ENCODE measurements around the gene TIMM13. TPM values are rescaled to one million over a fixed set of nuclear protein-coding genes. Genes with fewer than 3 reads are reported as not detected.
"Not testable (repeated sequence)": the region's sequence is repeated elsewhere in the genome, so short reads cannot be mapped to it uniquely, and the experiment has no call there.

Gene TIMM13
- total RNA-seq, 1 donor from 2014 or later = 74.6 TPM

DNA sequence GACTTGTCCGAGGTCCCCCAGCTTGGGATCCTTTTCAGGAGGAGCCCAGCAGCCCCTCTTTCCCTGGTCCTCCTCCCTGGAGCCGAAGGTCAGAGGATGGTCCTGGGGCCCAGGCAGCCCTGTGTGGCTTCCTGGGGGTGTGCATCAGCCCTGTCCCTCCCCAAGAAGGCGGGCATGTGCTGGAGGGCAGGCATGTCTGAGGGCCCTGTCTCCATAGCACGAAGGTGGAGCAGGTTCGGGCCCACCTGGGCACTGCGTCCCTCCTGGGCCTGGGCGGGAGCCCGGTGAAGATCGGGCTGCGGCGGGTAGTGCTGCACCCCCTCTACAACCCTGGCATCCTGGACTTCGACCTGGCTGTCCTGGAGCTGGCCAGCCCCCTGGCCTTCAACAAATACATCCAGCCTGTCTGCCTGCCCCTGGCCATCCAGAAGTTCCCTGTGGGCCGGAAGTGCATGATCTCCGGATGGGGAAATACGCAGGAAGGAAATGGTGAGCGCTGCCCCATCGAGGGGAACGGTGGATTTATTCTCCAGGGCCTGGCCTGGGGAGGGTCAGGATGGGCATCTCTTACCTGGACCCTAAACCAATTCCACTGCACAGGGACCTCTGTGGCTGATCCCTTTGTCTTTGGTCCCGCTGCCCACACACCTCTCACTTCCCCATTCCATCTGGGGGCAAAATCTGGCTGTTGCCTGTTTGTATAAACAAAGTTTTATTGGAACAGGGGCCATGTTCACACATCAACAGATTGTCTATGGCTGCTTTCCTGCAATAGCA, 10.9 kb downstream of the TIMM13 start:
- intact Hi-C loops (cut with micrococcal nuclease) = no loop called here

DNA sequence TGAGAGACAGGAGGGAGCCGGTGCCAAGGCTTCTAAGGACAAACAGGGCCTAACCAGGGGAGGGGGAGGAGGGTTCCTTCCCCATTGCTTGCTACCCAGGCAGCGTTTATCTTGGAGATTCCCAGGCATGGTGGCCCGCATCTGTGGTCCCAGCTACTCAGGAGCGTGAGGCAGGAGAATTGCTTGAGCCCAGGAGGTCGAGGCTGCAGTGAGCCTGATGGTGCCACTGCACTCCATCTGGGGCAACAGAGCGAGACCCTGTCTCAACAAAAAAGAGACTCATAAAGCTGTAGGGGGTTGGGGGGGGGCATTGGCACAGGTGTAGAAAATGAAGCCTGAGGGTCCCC, 11.4 kb downstream of the TIMM13 start:
- intact Hi-C loops (cut with micrococcal nuclease) = no loop called here

DNA sequence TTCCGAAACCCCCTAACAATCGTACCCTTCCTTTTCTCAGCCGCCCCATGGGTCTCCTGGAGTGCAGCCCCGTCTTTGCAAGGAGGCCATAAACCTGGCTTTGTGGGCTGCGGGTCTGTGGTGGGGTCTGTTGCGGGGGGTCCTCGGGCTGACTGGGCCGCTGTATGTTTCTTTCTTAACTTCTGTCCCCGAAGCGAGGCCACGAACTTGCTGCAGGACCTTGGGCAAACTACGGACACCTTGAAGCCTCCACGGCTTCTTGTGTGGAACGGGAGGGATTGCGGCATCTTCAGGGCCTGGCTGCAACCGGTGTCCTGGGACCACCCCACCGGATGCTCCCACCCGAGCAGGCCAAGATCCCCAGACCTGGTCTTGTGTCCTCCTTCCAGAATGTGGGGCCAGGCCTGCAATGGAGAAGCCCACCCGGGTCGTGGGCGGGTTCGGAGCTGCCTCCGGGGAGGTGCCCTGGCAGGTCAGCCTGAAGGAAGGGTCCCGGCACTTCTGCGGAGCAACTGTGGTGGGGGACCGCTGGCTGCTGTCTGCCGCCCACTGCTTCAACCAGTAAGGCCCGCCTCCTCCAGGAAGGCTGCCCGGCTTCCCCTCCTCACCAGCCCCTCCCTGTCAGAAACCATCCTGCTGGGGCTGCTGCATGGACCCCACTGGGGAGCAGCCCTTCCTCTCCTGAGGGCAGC, 12.0 kb downstream of the TIMM13 start:
- intact Hi-C loops (cut with micrococcal nuclease) = no loop called here

DNA sequence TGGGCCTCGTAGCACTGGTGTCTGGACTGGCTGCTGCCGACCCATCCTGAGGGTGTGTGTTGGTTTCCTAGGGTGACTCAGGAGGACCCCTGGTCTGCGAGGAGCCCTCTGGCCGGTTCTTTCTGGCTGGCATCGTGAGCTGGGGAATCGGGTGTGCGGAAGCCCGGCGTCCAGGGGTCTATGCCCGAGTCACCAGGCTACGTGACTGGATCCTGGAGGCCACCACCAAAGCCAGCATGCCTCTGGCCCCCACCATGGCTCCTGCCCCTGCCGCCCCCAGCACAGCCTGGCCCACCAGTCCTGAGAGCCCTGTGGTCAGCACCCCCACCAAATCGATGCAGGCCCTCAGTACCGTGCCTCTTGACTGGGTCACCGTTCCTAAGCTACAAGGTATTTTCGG, 13.8 kb downstream of the TIMM13 start:
- intact Hi-C loops (cut with micrococcal nuclease) = no loop called here

DNA sequence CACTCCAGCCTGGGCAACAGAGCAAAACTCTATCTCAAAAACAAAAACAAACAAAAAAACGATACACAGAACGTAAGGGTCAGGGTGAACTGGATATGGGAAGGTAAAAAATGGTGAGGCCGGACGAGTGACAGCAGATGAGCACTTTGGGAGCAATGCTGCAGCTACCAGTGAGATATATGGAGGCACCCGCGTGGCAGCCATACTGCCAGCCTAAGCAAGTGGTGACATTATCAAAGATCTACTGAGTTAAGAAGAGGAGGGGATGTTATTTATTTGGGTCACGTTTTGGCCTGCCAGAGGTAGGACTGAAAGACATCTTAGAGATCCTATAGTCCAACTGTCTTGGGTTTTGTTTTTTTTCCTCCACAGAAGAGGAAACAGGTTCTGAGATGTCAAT, 14.2 kb downstream of the TIMM13 start:
- intact Hi-C loops (cut with micrococcal nuclease) = no loop called here

DNA sequence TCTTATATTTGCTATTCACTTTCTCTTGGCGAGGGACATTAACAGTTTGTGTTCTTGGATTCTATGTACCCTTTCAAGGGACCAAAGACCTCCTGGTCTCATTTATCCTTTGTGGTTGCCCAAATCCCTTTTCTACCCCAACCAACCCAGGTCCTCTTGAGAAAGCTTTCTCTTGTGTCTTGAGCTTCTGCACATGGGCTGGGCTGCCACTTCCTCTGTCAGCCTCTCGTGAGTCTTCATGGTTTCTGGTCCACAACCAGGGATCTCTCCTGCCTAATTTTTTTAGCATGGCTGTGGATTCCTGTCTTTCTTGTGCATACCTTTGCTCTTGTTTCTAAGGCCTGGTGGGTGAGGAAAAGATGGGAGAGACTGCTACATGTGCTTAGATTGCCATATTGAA, 14.9 kb downstream of the TIMM13 start:
- intact Hi-C loops (cut with micrococcal nuclease) = no loop called here

DNA sequence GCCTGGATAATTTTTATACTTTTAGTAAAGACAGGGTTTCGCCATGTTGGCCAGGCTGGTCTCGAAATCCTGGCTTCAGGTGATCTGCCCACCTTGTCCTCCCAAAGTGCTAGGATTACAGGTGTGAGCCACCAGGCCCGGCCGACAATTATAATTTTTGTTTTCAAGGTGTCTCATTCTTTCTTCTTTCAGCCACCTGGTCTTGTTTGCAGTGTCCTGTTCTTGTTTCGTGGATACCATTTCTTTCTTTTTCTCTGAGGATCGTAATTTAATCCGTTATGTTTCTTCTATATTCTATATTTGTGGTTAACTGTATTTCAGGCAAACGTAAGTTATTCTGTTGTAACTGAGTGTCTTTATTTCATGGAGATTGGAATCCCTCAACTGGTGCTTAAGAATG, 15.7 kb downstream of the TIMM13 start:
- intact Hi-C loops (cut with micrococcal nuclease) = no loop called here

DNA sequence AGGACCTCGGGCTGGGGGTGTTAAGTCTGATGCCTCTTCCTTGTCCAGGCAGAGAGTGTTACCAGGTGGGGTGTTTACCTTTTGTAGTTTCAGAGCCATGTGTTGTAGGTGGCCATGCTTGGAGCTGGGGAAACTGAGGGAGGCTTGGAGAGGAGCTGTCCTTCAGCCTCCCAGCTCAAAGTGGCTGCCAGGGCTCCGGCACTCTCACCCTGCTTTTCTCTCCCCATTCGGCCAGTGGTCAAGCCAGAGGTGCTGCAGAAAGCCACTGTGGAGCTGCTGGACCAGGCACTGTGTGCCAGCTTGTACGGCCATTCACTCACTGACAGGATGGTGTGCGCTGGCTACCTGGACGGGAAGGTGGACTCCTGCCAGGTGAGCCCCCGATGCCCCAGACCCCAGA, 17.4 kb downstream of the TIMM13 start:
- intact Hi-C loops (cut with micrococcal nuclease) = no loop called here

DNA sequence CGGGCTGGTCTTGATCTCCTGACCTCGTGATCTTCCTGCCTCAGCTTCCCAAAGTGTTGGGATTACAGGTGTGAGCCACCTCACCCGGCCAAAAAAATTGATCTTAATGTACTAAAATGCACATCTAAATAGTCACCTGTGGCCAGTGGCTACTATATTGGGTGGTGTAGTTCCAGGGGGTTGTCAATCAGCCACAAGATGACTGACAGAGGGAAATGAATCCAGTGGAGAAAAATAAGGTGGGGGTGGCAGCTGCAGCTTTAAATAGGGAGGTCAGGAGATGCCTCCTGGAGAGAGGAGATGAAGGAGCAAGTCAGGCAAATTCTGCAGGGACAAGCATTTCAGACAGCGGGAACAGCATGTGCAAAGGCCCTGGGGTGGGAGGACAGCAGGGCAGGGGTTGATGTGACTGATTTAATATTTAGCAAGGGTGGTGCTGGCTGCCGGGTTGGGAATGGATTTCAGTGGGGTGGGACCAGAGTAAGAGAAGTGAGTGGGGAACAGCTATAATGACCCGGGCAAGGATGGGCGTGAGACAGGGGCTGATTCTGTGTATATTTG, 18.0 kb downstream of the TIMM13 start:
- intact Hi-C loops (cut with micrococcal nuclease) = no loop called here

DNA sequence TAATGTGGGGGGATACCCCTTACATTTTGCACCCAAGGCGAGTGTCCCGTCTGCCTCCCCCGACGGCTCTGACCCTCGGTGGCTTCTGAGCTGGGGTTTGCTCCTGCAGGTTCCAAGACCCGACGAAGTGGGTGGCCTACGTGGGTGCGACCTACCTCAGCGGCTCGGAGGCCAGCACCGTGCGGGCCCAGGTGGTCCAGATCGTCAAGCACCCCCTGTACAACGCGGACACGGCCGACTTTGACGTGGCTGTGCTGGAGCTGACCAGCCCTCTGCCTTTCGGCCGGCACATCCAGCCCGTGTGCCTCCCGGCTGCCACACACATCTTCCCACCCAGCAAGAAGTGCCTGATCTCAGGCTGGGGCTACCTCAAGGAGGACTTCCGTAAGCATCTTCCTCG, 19.1 kb downstream of the TIMM13 start:
- intact Hi-C loops (cut with micrococcal nuclease) = no loop called here

DNA sequence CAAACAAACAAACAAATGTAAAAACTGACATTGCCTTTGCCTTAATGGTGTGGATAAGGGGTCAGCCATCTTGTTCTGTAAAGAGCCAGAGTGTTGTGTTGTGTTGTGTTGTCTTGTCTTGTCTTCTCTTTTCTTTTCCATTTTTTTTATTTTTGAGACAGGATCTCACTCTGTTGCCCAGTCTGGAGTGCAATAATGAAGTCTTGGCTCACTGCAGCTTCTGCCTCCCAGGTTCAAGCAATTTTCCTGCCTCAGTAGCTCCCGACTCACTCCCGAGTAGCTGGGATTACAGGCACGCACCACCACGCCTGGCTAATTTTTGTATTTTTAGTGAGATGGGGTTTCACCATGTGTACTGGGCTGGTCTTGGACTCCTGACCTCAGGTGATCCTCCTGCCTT, 27.8 kb downstream of the TIMM13 start:
- intact Hi-C loops (cut with micrococcal nuclease) = no loop called here

DNA sequence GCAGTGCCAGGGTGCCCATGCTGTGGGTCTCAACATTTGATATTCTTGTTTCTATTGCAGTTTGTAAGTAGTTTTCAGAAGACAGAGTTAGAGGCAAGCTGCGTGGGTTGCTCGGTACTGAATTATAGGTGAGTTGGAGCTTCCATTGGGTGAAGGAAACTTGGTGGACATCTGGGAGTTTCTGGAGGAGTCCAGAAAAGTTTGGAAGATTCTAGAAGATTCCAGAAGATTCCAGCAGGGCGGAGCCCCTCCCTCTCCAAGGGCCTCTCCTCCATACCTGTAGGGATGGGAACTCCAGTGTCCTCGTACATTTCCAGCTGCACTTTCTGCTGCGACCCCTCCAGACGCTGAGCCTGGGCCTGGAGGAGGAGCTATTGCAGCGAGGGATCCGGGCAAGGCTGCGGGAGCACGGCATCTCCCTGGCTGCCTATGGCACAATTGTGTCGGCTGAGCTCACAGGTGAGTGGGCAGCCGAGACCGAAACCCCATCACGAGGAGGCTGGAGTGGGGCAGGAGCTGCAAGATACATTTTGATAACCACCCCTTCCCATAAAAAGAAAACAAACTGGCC, 28.6 kb downstream of the TIMM13 start:
- intact Hi-C loops (cut with micrococcal nuclease) = no loop called here

DNA sequence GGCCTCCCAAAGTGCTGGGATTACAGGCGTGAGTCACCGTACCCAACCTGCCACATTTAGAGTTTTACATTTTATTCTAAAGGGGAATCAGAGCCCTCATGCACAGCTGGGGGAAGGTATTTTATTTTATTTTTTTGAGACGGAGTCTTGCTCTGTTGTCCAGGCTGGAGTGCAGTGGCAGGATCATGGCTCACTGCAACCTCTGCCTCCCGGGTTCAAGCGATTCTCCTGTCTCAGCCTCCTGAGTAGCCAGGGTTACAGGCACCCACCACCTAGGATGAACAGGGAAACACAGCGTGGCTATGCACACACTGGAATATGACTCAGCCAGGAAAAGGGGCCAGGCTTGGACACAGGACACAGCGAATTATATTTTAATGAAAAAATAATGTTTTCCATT, 30.2 kb downstream of the TIMM13 start:
- intact Hi-C loops (cut with micrococcal nuclease) = not testable (repeated sequence)

DNA sequence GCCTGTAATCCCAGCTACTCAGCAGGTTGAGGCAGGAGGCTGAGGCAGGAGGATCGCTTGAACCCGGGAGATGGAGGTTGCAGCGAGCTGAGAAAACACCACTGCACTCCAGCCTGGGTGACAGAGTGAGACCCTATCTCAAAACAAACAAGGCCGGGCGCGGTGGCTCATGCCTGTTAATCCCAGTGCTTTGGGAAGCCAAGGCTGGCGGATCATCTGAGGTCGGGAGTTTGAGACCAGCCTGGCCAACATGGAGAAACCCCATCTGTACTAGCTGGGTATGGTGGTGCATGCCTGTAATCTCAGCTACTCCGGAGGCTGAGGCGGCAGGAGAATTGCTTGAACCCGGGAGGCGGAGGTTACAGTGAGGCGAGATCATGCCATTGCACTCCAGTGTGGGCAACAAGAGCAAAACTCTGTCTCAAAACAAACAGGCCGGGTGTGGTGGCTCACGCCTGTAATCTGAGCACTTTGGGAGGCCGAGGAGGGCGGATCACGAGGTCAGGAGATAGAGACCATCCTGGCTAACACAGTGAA, 32.0 kb downstream of the TIMM13 start:
- intact Hi-C loops (cut with micrococcal nuclease) = not testable (repeated sequence)

DNA sequence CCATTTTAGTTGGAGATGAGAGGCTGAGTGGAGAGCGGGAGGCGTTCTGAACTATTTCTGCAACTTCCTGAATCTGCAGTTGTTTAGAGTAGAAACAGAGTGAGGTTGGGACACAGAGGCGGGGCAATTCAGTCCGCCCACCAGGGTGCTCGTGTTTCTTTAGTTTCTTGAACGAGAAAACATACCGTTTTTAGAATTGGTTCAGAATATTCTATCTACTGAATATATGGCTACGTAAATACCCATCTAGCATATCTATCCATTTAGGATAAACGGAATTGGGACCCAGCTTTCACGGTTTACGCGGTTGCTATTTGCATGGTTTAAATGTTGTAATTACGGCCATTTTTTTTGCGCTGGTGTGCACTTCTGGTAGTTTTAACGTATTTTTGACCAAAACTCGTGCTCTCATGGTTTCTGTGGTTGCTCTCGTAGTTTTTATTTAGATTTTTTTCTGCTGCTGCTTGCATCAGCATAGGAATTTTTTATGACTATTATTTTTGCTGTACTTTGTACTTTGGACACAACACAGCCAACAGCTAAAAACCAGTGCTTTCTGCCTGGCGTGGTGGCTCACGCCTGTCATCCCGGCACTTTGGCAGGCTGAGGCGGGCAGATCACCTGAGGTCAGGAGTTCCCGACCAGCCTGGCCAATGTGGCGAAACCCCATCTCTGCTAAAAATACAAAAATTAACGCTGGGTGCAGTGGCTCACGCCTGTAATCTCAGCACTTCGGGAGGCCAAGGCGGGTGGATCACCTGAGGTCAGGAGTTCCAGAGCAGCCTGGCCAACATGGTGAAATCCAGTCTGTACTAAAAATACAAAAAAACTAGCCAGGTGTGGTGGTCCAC, 32.7 kb downstream of the TIMM13 start:
- intact Hi-C loops (cut with micrococcal nuclease) = loop anchor here (5.0 kb wide), 1 partner anchor 218 kb away; no protein-coding TSS in a partner anchor

DNA sequence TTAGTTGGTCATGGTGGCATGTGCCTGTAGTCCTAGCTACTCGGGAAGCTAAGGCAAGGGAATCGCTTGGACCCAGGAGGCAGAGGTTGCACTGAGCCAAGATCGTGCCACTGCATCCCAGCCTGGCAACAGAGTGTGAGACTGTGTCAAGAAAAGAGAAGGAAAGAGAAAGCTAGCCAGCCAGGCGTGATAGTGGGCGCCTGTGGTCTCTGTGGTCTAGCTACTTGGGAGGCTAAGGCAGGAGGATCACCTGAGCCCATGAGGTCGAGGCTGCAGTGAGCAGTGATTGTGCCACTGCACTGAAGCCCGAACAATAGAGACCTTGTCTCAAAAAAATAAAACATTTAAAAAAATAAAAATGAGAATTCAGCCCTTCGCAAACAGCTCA, 33.3 kb downstream of the TIMM13 start:
- intact Hi-C loops (cut with micrococcal nuclease) = loop anchor here (5.0 kb wide), 1 partner anchor 218 kb away; no protein-coding TSS in a partner anchor

DNA sequence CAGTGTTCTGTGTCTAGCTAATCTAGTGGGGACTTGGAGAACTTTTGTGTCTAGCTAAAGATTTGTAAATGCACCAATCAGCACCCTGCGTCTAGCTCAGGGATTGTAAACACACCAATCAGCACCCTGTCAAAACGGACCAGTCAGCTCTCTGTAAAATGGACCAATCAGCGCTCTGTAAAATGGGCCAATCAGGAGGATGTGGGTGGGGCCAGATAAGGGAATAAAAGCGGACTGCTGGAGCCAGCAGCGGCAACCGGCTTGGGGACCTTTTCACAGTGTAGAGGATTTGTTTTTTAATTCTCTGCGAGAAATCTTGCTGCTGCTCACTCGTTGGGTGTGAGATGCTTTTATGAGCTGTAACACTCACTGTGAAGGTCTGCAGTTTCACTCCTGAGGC, 34.5 kb downstream of the TIMM13 start:
- intact Hi-C loops (cut with micrococcal nuclease) = loop anchor here (5.0 kb wide), 1 partner anchor 219 kb away; no protein-coding TSS in a partner anchor

DNA sequence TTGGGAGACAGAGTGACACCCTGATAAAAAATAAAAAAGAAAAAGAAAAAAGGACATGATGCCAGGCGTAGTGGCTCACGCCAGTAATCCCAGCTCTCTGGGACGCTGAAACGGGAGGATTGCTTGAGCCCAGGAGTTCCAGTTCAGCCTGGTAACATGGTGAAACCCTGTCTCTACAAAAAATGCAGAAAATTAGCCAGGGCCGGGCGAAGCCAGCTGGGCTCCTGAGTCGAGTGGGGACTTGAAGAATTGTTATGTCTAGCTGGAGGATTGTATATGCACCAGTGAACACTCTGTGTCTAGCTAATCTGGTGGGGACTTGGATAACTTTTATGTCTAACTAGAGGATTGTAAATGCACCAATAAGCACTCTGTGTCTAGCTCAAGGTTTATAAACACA, 35.0 kb downstream of the TIMM13 start:
- intact Hi-C loops (cut with micrococcal nuclease) = loop anchor here (5.0 kb wide), 1 partner anchor 220 kb away; no protein-coding TSS in a partner anchor

DNA sequence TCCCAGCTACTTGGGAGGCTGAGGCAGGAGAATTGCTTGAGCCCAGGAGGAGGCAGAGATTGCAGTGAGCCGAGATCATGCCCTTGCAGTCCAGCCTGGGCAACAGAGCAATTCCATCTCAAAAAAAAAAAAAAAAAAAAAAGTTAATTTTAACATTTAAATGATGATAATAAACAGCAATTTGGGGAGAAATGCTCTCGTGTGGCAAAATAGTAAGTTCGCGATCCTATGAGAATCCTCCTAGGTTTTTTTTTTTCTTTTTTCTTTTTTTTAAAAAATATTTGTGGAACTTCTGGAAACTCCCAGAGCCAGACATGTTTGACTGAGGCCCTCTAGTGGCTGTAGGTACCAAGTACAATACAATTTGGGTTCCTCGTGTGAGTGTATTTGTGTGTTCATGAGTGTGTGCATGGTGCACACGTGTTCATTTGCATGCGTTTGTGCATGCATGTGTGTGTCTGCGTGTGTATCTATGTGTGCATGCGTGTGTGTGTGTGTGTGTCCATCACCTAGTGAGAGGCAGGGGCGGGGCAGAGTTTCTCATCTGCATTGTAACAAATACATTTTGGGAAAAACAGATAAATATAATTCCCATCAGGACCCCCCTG, 36.2 kb downstream of the TIMM13 start:
- intact Hi-C loops (cut with micrococcal nuclease) = loop anchor here (1.0 to 5.0 kb wide), 6 partner anchors 64 to 240 kb away; partner anchors contain the start of genes AP3D1, PLEKHJ1 and SF3A2

DNA sequence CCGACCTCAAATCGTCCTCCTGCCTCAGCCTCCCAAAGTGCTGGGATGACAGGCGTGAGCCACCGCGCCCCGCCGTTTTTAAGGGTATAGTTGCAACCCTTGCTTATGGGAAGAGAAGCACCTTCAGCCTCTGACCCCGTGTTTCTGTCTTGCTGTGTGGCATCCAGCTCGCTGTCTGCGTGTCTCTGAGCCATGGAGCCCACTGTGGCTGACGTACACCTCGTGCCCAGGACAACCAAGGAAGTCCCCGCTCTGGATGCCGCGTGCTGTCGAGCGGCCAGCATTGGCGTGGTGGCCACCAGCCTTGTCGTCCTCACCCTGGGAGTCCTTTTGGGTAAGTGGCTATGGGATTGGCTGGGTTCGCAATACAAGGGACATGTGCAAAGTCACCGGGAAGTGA, 37.8 kb downstream of the TIMM13 start:
- intact Hi-C loops (cut with micrococcal nuclease) = no loop called here
